ENCODE results near the gene BCL11B.
A peak's percentile ranks its signal among the peaks of the same experiment; 100 is the strongest.

Gene BCL11B

DNA sequence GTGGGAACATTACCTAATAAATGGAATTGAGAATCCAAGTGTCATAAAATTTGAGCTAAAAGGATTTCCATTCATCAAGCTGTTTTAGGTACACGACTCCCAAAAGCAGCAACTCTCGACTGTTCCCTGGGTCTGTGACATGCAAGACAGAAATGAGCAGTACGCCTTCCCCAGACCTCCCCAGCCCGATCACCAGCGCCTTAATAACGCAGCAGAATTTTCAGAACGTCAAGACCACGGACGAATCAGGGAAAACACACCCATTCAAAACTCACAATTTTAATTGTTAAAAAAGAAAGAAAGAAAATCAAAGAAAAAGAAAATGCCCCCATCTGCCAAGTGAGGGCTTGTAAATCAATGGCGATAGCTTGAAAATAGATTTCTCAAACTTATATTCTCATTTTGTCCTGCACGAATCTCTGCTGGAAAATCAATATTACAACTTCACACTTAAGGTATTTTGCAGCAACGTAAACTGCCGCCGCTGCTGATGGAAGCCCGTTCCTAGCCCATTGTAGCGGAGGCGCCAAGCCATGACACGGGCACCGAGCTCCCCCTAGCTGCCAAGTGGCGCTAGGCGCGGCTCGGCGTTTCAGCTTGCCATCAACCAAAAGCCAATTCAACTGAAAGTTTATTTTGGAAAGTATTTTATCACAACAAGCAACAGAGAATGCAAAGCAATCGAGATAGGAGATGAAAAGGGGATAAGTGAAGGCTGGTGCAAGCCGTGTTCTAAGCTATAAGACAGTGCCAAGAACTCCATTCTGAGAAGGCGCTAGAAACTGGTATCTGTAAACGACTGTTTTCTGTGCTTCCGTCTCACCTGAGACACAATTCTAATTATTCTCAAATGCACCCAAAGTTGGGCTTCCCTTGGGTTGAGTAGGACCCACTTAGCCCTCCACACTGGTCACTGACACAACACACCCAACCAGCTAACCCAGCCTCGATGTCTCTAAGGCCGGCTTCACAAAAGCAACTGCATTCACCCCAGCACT lies 5.5 kb downstream of the BCL11B start:
- Histone ChIP-seq H4K8ac (ENCODE audit: low read length) (no peak overlapping the region), H4K91ac (ENCODE audit: low read length) (no peak overlapping the region)
- peak; percentile 52 for DNase-seq

DNA sequence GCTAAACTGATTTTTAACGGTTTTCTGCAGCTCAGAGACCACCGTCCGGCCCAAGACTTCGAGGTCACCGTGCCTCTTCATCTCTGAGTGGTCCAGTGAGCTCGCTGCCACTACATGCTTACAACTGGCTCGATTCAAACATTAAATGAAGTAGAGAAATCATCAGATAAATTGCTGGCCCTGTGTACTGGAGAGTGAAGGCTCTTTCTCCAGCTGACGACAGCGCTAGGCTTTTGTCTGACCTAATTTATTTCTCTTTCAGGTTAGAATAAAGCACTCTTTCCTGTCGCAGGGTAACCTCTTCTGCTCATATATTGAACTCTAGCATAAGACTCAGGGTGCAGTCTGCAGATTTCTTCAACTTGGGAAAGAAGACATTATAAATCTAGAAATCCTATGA lies 6.4 kb downstream of the BCL11B start:
- no peak overlapping the region for H3K4ac ChIP-seq (ENCODE audit: low read depth in 1 of 2, low read length in 2 of 2)
- H2BK120ac ChIP-seq (ENCODE audit: low read depth, low read length) = no peak overlapping the region
- H3K18ac ChIP-seq (ENCODE audit: low read depth in 1 of 2, low read length in 2 of 2) = no peak overlapping the region
- no peaks in the 10 kb centered on the region for H3K79me1 ChIP-seq (replicated peaks; ENCODE audit: low read length, poor library complexity, severe bottlenecking)
- no peak overlapping the region for H3K14ac ChIP-seq (ENCODE audit: low read length in 2 of 2)
- no peak overlapping the region for H3K9ac ChIP-seq (ENCODE audit: low read length)
- no peak overlapping the region for H3K23ac ChIP-seq (ENCODE audit: low read length in 2 of 2)
- H3K4me1 ChIP-seq (ENCODE audit: control insufficient read depth, insufficient read depth, low read depth, low read length) = peaks cover 10% of the 10 kb centered on the region
- no peak overlapping the region for H4K91ac ChIP-seq (ENCODE audit: low read length)
- no peak overlapping the region for H4K8ac ChIP-seq (ENCODE audit: low read length)
- no peak for DNase-seq
- H3K9me3 ChIP-seq (ENCODE audit: control insufficient read depth, low read length) = no peaks in the 10 kb centered on the region
- no peak overlapping the region for H2AK5ac ChIP-seq (ENCODE audit: low read length, severe bottlenecking)
- H2AFZ ChIP-seq (ENCODE audit: low read depth, low read length) = no peak overlapping the region
- no peak overlapping the region for H2BK5ac ChIP-seq (ENCODE audit: low read depth, low read length, poor library complexity, severe bottlenecking)
- peaks cover 59 to 81% of the 10 kb centered on the region in 2 experiments for H3K27me3 ChIP-seq (ENCODE audit: control insufficient read depth in 1 of 2, insufficient read depth in 1 of 2, low read length in 2 of 2)
- 79% methylated on average over 10 of the region's 10 CpGs for WGBS
- no peak overlapping the region for H3K27ac ChIP-seq (ENCODE audit: low read length, poor library complexity, severe bottlenecking)
- no peak overlapping the region for H2BK12ac ChIP-seq (ENCODE audit: low read length in 2 of 2)
- no peak overlapping the region for H2BK15ac ChIP-seq (ENCODE audit: low read depth, poor library complexity, severe bottlenecking)
- no peaks in the 10 kb centered on the region for H3K36me3 ChIP-seq (ENCODE audit: control insufficient read depth in 1 of 2, insufficient read depth in 2 of 2, low read depth in 1 of 2, low read length in 2 of 2)
- no peak overlapping the region for H3K4me2 ChIP-seq (ENCODE audit: low read length, poor library complexity, severe bottlenecking)
- no peak overlapping the region for H3K4me3 ChIP-seq (ENCODE audit: insufficient read depth in 1 of 2, low read depth in 1 of 2, low read length in 2 of 2)

More for the DNA sequence above, 5.5 kb downstream of the BCL11B start:
- Histone ChIP-seq H3K4me1 (ENCODE audit: control insufficient read depth, insufficient read depth, low read depth, low read length) (peaks cover 12% of the 10 kb centered on the region), H3K36me3 (ENCODE audit: control insufficient read depth in 1 of 2, insufficient read depth in 2 of 2, low read depth in 1 of 2, low read length in 2 of 2) (no peaks in the 10 kb centered on the region), H3K27ac (ENCODE audit: low read length, poor library complexity, severe bottlenecking) (no peak overlapping the region), H3K4me2 (ENCODE audit: low read length, poor library complexity, severe bottlenecking) (peak overlapping the region; percentile 3), H2BK15ac (ENCODE audit: low read depth, poor library complexity, severe bottlenecking) (no peak overlapping the region), H2BK5ac (ENCODE audit: low read depth, low read length, poor library complexity, severe bottlenecking) (no peak overlapping the region), H3K9me3 (ENCODE audit: control insufficient read depth, low read length) (no peaks in the 10 kb centered on the region), H2AK5ac (ENCODE audit: low read length, severe bottlenecking) (no peak overlapping the region), H2AFZ (ENCODE audit: low read depth, low read length) (no peak overlapping the region), H3K79me1 (replicated peaks; ENCODE audit: low read length, poor library complexity, severe bottlenecking) (no peaks in the 10 kb centered on the region), H2BK12ac (ENCODE audit: low read length in 2 of 2) (no peak overlapping the region), H3K27me3 (ENCODE audit: control insufficient read depth in 1 of 2, insufficient read depth in 1 of 2, low read length in 2 of 2) (peaks cover 51 to 77% of the 10 kb centered on the region in 2 experiments), H3K23ac (ENCODE audit: low read length in 2 of 2) (no peak overlapping the region), H2BK120ac (ENCODE audit: low read depth, low read length) (no peak overlapping the region), H3K14ac (ENCODE audit: low read length in 2 of 2) (no peak overlapping the region), H3K4ac (ENCODE audit: low read depth in 1 of 2, low read length in 2 of 2) (no peak overlapping the region), H3K9ac (ENCODE audit: low read length) (peak overlapping the region; percentile 51), H3K18ac (ENCODE audit: low read depth in 1 of 2, low read length in 2 of 2) (no peak overlapping the region), H3K4me3 (ENCODE audit: insufficient read depth in 1 of 2, low read depth in 1 of 2, low read length in 2 of 2) (peak overlapping the region in 1 of 2 experiments; percentile 59)
- 30% methylated on average over 21 of the region's 31 CpGs for WGBS

DNA sequence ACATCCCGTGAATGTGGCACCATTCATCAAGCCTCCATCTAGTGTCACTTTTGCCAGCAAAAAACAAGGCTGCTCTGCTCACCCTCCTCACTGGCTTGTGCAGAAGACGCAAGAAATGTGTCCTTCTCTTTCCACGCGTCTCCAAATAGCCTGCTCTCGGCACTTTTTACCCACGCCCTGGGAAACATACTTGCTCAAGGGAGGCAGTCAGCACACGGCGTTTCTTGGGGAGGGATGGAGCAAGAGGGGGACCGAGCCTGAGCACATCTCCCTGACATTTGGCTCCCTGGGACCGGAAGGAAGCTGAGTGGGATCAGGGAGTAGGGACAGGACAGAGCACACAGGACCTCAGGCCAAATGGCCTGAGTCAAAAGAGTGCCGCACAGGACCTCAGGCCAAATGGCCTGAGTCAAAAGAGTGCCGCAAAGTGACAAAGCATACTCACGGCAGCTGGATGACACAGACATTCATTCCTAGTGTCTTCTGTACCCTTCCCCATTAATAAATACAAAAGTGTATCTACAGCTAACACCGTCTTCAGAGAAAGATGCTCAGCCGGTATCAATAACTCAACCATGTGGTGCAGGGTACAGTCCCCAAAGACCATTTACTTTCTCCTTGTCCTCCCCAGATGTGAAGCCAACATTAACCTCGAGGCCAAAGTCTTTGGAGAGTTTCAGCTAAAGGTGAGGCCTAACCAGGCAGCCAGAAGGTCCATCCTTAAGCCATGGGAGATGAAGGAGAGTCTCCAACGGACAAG lies 7.1 kb downstream of the BCL11B start:
- H3K4me1 ChIP-seq (ENCODE audit: control insufficient read depth, insufficient read depth, low read depth, low read length) = peaks cover 5% of the 10 kb centered on the region
- no peak overlapping the region for H3K4me2 ChIP-seq (ENCODE audit: low read length, poor library complexity, severe bottlenecking)
- H3K27ac ChIP-seq (ENCODE audit: low read length, poor library complexity, severe bottlenecking) = no peak overlapping the region
- no peaks in the 10 kb centered on the region for H3K36me3 ChIP-seq (ENCODE audit: control insufficient read depth in 1 of 2, insufficient read depth in 2 of 2, low read depth in 1 of 2, low read length in 2 of 2)
- 73% methylated on average over 16 of the region's 17 CpGs for WGBS
- no peak overlapping the region for H3K4ac ChIP-seq (ENCODE audit: low read depth in 1 of 2, low read length in 2 of 2)
- no peak overlapping the region for H2BK15ac ChIP-seq (ENCODE audit: low read depth, poor library complexity, severe bottlenecking)
- H3K9me3 ChIP-seq (ENCODE audit: control insufficient read depth, low read length) = no peaks in the 10 kb centered on the region
- H3K18ac ChIP-seq (ENCODE audit: low read depth in 1 of 2, low read length in 2 of 2) = no peak overlapping the region
- no peak overlapping the region for H2AK5ac ChIP-seq (ENCODE audit: low read length, severe bottlenecking)
- no peak overlapping the region for H2BK5ac ChIP-seq (ENCODE audit: low read depth, low read length, poor library complexity, severe bottlenecking)
- H3K14ac ChIP-seq (ENCODE audit: low read length in 2 of 2) = no peak overlapping the region
- H2BK12ac ChIP-seq (ENCODE audit: low read length in 2 of 2) = no peak overlapping the region
- H4K8ac ChIP-seq (ENCODE audit: low read length) = no peak overlapping the region
- H4K91ac ChIP-seq (ENCODE audit: low read length) = no peak overlapping the region
- no peaks in the 10 kb centered on the region for H3K79me1 ChIP-seq (replicated peaks; ENCODE audit: low read length, poor library complexity, severe bottlenecking)
- DNase-seq = no peak
- no peak overlapping the region for H3K9ac ChIP-seq (ENCODE audit: low read length)
- no peak overlapping the region for H2AFZ ChIP-seq (ENCODE audit: low read depth, low read length)
- H3K27me3 ChIP-seq (ENCODE audit: control insufficient read depth in 1 of 2, insufficient read depth in 1 of 2, low read length in 2 of 2) = peaks cover 63 to 77% of the 10 kb centered on the region in 2 experiments
- no peak overlapping the region for H3K4me3 ChIP-seq (ENCODE audit: insufficient read depth in 1 of 2, low read depth in 1 of 2, low read length in 2 of 2)
- H3K23ac ChIP-seq (ENCODE audit: low read length in 2 of 2) = no peak overlapping the region
- H2BK120ac ChIP-seq (ENCODE audit: low read depth, low read length) = no peak overlapping the region

Measured in mesenchymal stem cell (in vitro differentiated cells and primary cell).